WTC11 (cell line): ENCODE results near the gene ARHGAP35. TPM values are rescaled to one million over a fixed set of nuclear protein-coding genes. Genes with fewer than 3 reads are reported as not detected.

ENCODE experiments used
- ATAC-seq: fragments of 200-7000 bp; cut with Tn5 transposase; 2 replicates; pipeline ENCODE4 v1.10.0; 2021; ENCODE audit warnings: mild to moderate bottlenecking, moderate library complexity
- CTCF ChIA-PET: fragments of 300-600 bp; sonication (Branson Sonifier 250); formaldehyde crosslinking; loops from one replicate; lab custom pipeline; 2021; ENCODE audit warnings: antibody characterized with exemption; lab: Charles Lee
- POLR2A ChIA-PET: fragments of 350-600 bp; sonication (Branson Sonifier 250); formaldehyde crosslinking; loops from one replicate; lab custom pipeline; 2021; ENCODE audit warnings: antibody characterized with exemption; lab: Charles Lee
- DNase-seq: peaks from one replicate; pipeline ENCODE4 v3.0.0; 2021; ENCODE audit warnings: low spot score
- H3K27ac Mint-ChIP-seq: 2 replicates; pipeline ENCODE4 v1.8.0; 2021; ENCODE audit warnings: mixed read lengths
- H3K27me3 Mint-ChIP-seq: 2 replicates; pipeline ENCODE4 v1.8.0; 2021; ENCODE audit warnings: low read depth, mild to moderate bottlenecking, moderate library complexity, mixed read lengths
- H3K36me3 Mint-ChIP-seq: 2 replicates; pipeline ENCODE4 v1.8.0; 2021; ENCODE audit warnings: mixed read lengths
- H3K4me1 Mint-ChIP-seq: 2 replicates; pipeline ENCODE4 v1.8.0; 2022; ENCODE audit warnings: mixed read lengths
- H3K4me3 Mint-ChIP-seq: 2 replicates; pipeline ENCODE4 v1.8.0; 2021; ENCODE audit warnings: mild to moderate bottlenecking, moderate library complexity, mixed read lengths
- H3K9me3 Mint-ChIP-seq: 2 replicates; pipeline ENCODE4 v1.8.0; 2021; ENCODE audit warnings: mixed read lengths
- CBFB ChIP-seq: sonication (generic); formaldehyde crosslinking; IDR thresholded peaks from 2 replicates; pipeline ENCODE4 v1.8.1; 2022; ENCODE audit warnings: mild to moderate bottlenecking, low read depth, missing genetic modification reagents
- CREB1 ChIP-seq: sonication (generic); formaldehyde crosslinking; IDR thresholded peaks from 2 replicates; pipeline ENCODE4 v1.8.0; 2023; ENCODE audit warnings: mild to moderate bottlenecking, missing genetic modification reagents
- CTCF ChIP-seq: fragments of 200-600 bp; IDR thresholded peaks from 2 replicates; pipeline ENCODE4 v1.8.0; 2022; ENCODE audit warnings: antibody characterized with exemption
- ETV6 ChIP-seq: sonication (generic); formaldehyde crosslinking; IDR thresholded peaks from 2 replicates; pipeline ENCODE4 v1.8.1; 2022; ENCODE audit warnings: mild to moderate bottlenecking, missing genetic modification reagents
- FOXJ3 ChIP-seq: sonication (generic); formaldehyde crosslinking; IDR thresholded peaks from 2 replicates; pipeline ENCODE4 v1.9.0; 2021; ENCODE audit warnings: missing genetic modification reagents, mild to moderate bottlenecking, borderline replicate concordance
- MAX ChIP-seq: sonication (generic); formaldehyde crosslinking; IDR thresholded peaks from 2 replicates; pipeline ENCODE4 v1.8.0; 2022; ENCODE audit warnings: mild to moderate bottlenecking, missing genetic modification reagents
- NFATC4 ChIP-seq: fragments of 250-450 bp; sonication (Bioruptor Pico); IDR thresholded peaks from 2 replicates; pipeline ENCODE4 v1.9.0; 2021; ENCODE audit warnings: mild to moderate bottlenecking
- NR3C1 ChIP-seq: sonication (generic); formaldehyde crosslinking; conservative IDR thresholded peaks from 2 replicates; pipeline ENCODE4 v1.8.1; 2023; ENCODE audit warnings: low read depth, mild to moderate bottlenecking, missing genetic modification reagents
- OVOL2 ChIP-seq: fragments of 250-450 bp; sonication (Bioruptor Pico); IDR thresholded peaks from 2 replicates; pipeline ENCODE4 v1.9.0; 2021; ENCODE audit warnings: mild to moderate bottlenecking, borderline replicate concordance
- SMAD3 ChIP-seq: sonication (generic); formaldehyde crosslinking; IDR thresholded peaks from 2 replicates; pipeline ENCODE4 v1.8.0; 2022; ENCODE audit warnings: missing genetic modification reagents, mild to moderate bottlenecking, borderline replicate concordance
- TCF7 ChIP-seq: sonication (generic); formaldehyde crosslinking; IDR thresholded peaks from 2 replicates; pipeline ENCODE4 v1.8.0; 2022; ENCODE audit warnings: mild to moderate bottlenecking, low read depth, missing genetic modification reagents, moderate library complexity
- ZNF219 ChIP-seq: sonication (generic); formaldehyde crosslinking; IDR thresholded peaks from 2 replicates; pipeline ENCODE4 v1.8.0; 2023; ENCODE audit warnings: missing genetic modification reagents, mild to moderate bottlenecking, borderline replicate concordance
- ZNF317 ChIP-seq: sonication (generic); formaldehyde crosslinking; IDR thresholded peaks from 2 replicates; pipeline ENCODE4 v1.8.1; 2023; ENCODE audit warnings: low read depth, mild to moderate bottlenecking, moderate library complexity, missing genetic modification reagents, borderline replicate concordance
- total RNA-seq: library from RNA; stranded (reverse); gene quantifications from 3 replicates; pipeline ENCODE4 v1.2.3, GENCODE V29; 2021
- TF ChIP-seq, protein P1 (sequence below): sonication (generic); formaldehyde crosslinking; IDR thresholded peaks from 2 replicates; pipeline ENCODE4 v1.8.0; 2022; ENCODE audit warnings: mild to moderate bottlenecking, missing genetic modification reagents
- TF ChIP-seq, protein P2 (sequence below): fragments of 250-450 bp; sonication (Bioruptor Pico); IDR thresholded peaks from 2 replicates; pipeline ENCODE4 v1.8.0; 2021; ENCODE audit warnings: mild to moderate bottlenecking
- TF ChIP-seq, protein P3 (sequence below): sonication (generic); formaldehyde crosslinking; IDR thresholded peaks from 2 replicates; pipeline ENCODE4 v1.8.1; 2023; ENCODE audit warnings: mild to moderate bottlenecking, missing genetic modification reagents, moderate library complexity
- TF ChIP-seq, protein P4 (sequence below): sonication (generic); formaldehyde crosslinking; IDR thresholded peaks from 2 replicates; pipeline ENCODE4 v1.8.1; 2022; ENCODE audit warnings: mild to moderate bottlenecking, missing genetic modification reagents, moderate library complexity, borderline replicate concordance
- TF ChIP-seq, protein P5 (sequence below): fragments of 250-450 bp; sonication (Bioruptor Pico); IDR thresholded peaks from 2 replicates; pipeline ENCODE4 v1.9.0; 2021; ENCODE audit warnings: moderate library complexity, mild to moderate bottlenecking, inconsistent platforms, borderline replicate concordance
- TF ChIP-seq, protein P6 (sequence below): sonication (generic); formaldehyde crosslinking; IDR thresholded peaks from 2 replicates; pipeline ENCODE4 v1.8.1; 2023; ENCODE audit warnings: mild to moderate bottlenecking, missing genetic modification reagents

Gene ARHGAP35
- total RNA-seq, 1 experiment from 2014 or later, result 56.3 TPM

- H3K4me3 Mint-ChIP-seq, result no peak overlapping the region
- ATAC-seq, result peak; percentile 48
- ChIA-PET CTCF (no interaction called here), POLR2A (no interaction called here)
- H3K9me3 Mint-ChIP-seq, result no peaks in the 10 kb centered on the region
- H3K27me3 Mint-ChIP-seq, result no peaks in the 10 kb centered on the region
- peaks cover 9% of the 10 kb centered on the region for H3K4me1 Mint-ChIP-seq
- TF ChIP-seq, protein P1, sequence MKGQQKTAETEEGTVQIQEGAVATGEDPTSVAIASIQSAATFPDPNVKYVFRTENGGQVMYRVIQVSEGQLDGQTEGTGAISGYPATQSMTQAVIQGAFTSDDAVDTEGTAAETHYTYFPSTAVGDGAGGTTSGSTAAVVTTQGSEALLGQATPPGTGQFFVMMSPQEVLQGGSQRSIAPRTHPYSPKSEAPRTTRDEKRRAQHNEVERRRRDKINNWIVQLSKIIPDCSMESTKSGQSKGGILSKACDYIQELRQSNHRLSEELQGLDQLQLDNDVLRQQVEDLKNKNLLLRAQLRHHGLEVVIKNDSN, result no peak
- TF ChIP-seq CREB1 (CRISPR knock-in tag), result no peak
- TF ChIP-seq ZNF219 (CRISPR knock-in tag), result no peak
- TF ChIP-seq NFATC4 (CRISPR knock-in tag), result no peak
- TF ChIP-seq, protein P2, sequence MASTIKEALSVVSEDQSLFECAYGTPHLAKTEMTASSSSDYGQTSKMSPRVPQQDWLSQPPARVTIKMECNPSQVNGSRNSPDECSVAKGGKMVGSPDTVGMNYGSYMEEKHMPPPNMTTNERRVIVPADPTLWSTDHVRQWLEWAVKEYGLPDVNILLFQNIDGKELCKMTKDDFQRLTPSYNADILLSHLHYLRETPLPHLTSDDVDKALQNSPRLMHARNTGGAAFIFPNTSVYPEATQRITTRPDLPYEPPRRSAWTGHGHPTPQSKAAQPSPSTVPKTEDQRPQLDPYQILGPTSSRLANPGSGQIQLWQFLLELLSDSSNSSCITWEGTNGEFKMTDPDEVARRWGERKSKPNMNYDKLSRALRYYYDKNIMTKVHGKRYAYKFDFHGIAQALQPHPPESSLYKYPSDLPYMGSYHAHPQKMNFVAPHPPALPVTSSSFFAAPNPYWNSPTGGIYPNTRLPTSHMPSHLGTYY, result no peak
- no peak for TF ChIP-seq CTCF
- TF ChIP-seq, protein P3, sequence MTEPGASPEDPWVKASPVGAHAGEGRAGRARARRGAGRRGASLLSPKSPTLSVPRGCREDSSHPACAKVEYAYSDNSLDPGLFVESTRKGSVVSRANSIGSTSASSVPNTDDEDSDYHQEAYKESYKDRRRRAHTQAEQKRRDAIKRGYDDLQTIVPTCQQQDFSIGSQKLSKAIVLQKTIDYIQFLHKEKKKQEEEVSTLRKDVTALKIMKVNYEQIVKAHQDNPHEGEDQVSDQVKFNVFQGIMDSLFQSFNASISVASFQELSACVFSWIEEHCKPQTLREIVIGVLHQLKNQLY (CRISPR knock-in tag), result no peak
- TF ChIP-seq CBFB (CRISPR knock-in tag), result no peak
- no peak for TF ChIP-seq FOXJ3 (CRISPR knock-in tag)
- TF ChIP-seq SMAD3 (CRISPR knock-in tag), result no peak
- no peak for TF ChIP-seq TCF7 (CRISPR knock-in tag)
- TF ChIP-seq ZNF317 (CRISPR knock-in tag), result no peak
- no peak for TF ChIP-seq ETV6 (CRISPR knock-in tag)
- TF ChIP-seq, protein P4, sequence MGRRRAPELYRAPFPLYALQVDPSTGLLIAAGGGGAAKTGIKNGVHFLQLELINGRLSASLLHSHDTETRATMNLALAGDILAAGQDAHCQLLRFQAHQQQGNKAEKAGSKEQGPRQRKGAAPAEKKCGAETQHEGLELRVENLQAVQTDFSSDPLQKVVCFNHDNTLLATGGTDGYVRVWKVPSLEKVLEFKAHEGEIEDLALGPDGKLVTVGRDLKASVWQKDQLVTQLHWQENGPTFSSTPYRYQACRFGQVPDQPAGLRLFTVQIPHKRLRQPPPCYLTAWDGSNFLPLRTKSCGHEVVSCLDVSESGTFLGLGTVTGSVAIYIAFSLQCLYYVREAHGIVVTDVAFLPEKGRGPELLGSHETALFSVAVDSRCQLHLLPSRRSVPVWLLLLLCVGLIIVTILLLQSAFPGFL (CRISPR knock-in tag), result no peak
- TF ChIP-seq, all 79 proteins: peak for 0
- Mint-ChIP-seq H3K27ac (peak overlapping the region; percentile 98), H3K36me3 (peaks cover 5% of the 10 kb centered on the region)
- DNase-seq, result no peak
These were observed 14.4 kb downstream of the ARHGAP35 start for GRCh38 chr19:46875234-46875633.

- Mint-ChIP-seq H3K27me3 (no peaks in the 10 kb centered on the region), H3K36me3 (peaks cover 5% of the 10 kb centered on the region), H3K27ac (peak overlapping the region; percentile 98), H3K4me1 (peaks cover 9% of the 10 kb centered on the region), H3K9me3 (no peaks in the 10 kb centered on the region), H3K4me3 (no peak overlapping the region)
- ATAC-seq (no peak), DNase-seq (no peak)
- no peak for TF ChIP-seq OVOL2 (CRISPR knock-in tag)
- TF ChIP-seq, protein P5, sequence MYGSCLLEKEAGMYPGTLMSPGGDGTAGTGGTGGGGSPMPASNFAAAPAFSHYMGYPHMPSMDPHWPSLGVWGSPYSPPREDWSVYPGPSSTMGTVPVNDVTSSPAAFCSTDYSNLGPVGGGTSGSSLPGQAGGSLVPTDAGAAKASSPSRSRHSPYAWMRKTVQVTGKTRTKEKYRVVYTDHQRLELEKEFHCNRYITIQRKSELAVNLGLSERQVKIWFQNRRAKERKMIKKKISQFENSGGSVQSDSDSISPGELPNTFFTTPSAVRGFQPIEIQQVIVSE (CRISPR knock-in tag), result no peak
- no peak for TF ChIP-seq MAX (CRISPR knock-in tag)
- TF ChIP-seq NFATC4 (CRISPR knock-in tag), result no peak
- TF ChIP-seq NR3C1 (CRISPR knock-in tag), result no peak
- TF ChIP-seq, protein P6, sequence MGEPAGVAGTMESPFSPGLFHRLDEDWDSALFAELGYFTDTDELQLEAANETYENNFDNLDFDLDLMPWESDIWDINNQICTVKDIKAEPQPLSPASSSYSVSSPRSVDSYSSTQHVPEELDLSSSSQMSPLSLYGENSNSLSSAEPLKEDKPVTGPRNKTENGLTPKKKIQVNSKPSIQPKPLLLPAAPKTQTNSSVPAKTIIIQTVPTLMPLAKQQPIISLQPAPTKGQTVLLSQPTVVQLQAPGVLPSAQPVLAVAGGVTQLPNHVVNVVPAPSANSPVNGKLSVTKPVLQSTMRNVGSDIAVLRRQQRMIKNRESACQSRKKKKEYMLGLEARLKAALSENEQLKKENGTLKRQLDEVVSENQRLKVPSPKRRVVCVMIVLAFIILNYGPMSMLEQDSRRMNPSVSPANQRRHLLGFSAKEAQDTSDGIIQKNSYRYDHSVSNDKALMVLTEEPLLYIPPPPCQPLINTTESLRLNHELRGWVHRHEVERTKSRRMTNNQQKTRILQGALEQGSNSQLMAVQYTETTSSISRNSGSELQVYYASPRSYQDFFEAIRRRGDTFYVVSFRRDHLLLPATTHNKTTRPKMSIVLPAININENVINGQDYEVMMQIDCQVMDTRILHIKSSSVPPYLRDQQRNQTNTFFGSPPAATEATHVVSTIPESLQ, result no peak
- ChIA-PET CTCF (no interaction called here), POLR2A (interaction anchor here (0.5 kb wide), 1 partner anchor 101 kb away, joined by 5 read pairs; no protein-coding TSS in a partner anchor)
These were observed 14.9 kb downstream of the ARHGAP35 start for GRCh38 chr19:46875657-46876056.
